Keratinocyte (primary cell): ENCODE data around the gene LRRN4CL. TPM values are rescaled to one million over a fixed set of nuclear protein-coding genes. Genes with fewer than 3 reads are reported as not detected.

ENCODE experiments used
- DNase-seq: peaks from one replicate; pipeline ENCODE4 v3.0.0-alpha.2; 2011; ENCODE audit warnings: low read depth, missing footprints, low spot score
- FAIRE-seq: peaks from 2 replicates; lab custom pipeline; 2011; peaks lifted over from hg19 to GRCh38; lab: Jason Lieb, UNC
- H2AFZ ChIP-seq: 2 replicates; pipeline ENCODE4 v1.6.0; 2012; ENCODE audit warnings: low read length, control low read depth, inconsistent platforms; ENCODE audit not compliant: control insufficient read depth
- H3K27ac ChIP-seq: 2 replicates; pipeline ENCODE4 v1.5.1; 2011; ENCODE audit warnings: low read length; ENCODE audit not compliant: control insufficient read depth, insufficient read depth
- H3K27me3 ChIP-seq: 3 replicates; pipeline ENCODE4 v1.6.0; 2011; ENCODE audit warnings: low read length; ENCODE audit not compliant: control insufficient read depth, insufficient read depth; ENCODE audit errors: extremely low read depth
- H3K36me3 ChIP-seq, 2 experiments: 2 replicates in 1 of 2; 3 replicates in 1 of 2; pipeline ENCODE4 v1.5.1; 2011; ENCODE audit warnings: low read length in 2 of 2, mild to moderate bottlenecking in 1 of 2; ENCODE audit not compliant: control insufficient read depth in 2 of 2, insufficient read depth in 2 of 2; ENCODE audit errors: extremely low read depth in 1 of 2
- H3K4me1 ChIP-seq: 3 replicates; pipeline ENCODE4 v1.5.1; 2011; ENCODE audit warnings: low read length; ENCODE audit not compliant: control insufficient read depth, insufficient read depth; ENCODE audit errors: extremely low read depth
- H3K4me2 ChIP-seq: 3 replicates; pipeline ENCODE4 v1.6.0; 2011; ENCODE audit warnings: low read depth, low read length; ENCODE audit not compliant: control insufficient read depth, insufficient read depth; ENCODE audit errors: extremely low read depth
- H3K4me3 ChIP-seq, 3 experiments: fragments of 200-600 bp in 1 of 3; sonication (generic) in 1 of 3; 2 replicates in 2 of 3; 3 replicates in 1 of 3; pipeline ENCODE4 v1.5.1; 2011 to 2016; ENCODE audit warnings: low read length in 3 of 3, mild to moderate bottlenecking in 3 of 3, control low read depth in 2 of 3, inconsistent platforms in 1 of 3, low read depth in 1 of 3, mixed read lengths in 1 of 3, mixed run types in 1 of 3, moderate library complexity in 1 of 3; ENCODE audit not compliant: control insufficient read depth in 2 of 3, insufficient read depth in 2 of 3; ENCODE audit errors: extremely low read depth in 1 of 3
- H3K79me2 ChIP-seq: 2 replicates; pipeline ENCODE4 v1.6.0; 2012; ENCODE audit warnings: low read length; ENCODE audit not compliant: control insufficient read depth, insufficient read depth
- H3K9ac ChIP-seq: 3 replicates; pipeline ENCODE4 v1.6.0; 2011; ENCODE audit warnings: low read length; ENCODE audit not compliant: control insufficient read depth, insufficient read depth; ENCODE audit errors: extremely low read depth
- H3K9me1 ChIP-seq: 3 replicates; pipeline ENCODE4 v1.6.0; 2011; ENCODE audit warnings: low read length; ENCODE audit not compliant: control insufficient read depth, insufficient read depth; ENCODE audit errors: extremely low read depth
- H3K9me3 ChIP-seq: 2 replicates; pipeline ENCODE4 v1.5.1; 2012; ENCODE audit warnings: low read depth, low read length; ENCODE audit not compliant: control insufficient read depth
- H4K20me1 ChIP-seq: 3 replicates; pipeline ENCODE4 v1.6.0; 2011; ENCODE audit warnings: low read length; ENCODE audit not compliant: control insufficient read depth, insufficient read depth; ENCODE audit errors: extremely low read depth
- EZH2 ChIP-seq: IDR thresholded peaks from one replicate; pipeline ENCODE4 v1.6.1; 2012; ENCODE audit warnings: inconsistent platforms, mild to moderate bottlenecking, low read length, moderate library complexity
- dilution Hi-C: fragments of 300-500 bp; cut with MboI; formaldehyde crosslinking; loops from one replicate; pipeline ENCODE4 v1.7.0; 2020; ENCODE audit warnings: low sequenced_read_pairs; ENCODE audit not compliant: extremely low pct_ligation_motif_present
- polyA plus RNA-seq, 5 experiments: library from polyadenylated mRNA; depleted of rRNA in 3 of 5; stranded (reverse) in 3 of 5; stranded (forward) in 1 of 5; unstranded in 1 of 5; fragments of >200 nt; gene quantifications; 1 replicate in 1 of 5; 2 replicates in 3 of 5; 3 replicates in 1 of 5; pipeline versions ENCODE4 v1.2.1 to v1.2.3, GENCODE V29; 2011 to 2012; ENCODE audit warnings: missing spikeins in 2 of 5, low read depth in 1 of 5, low replicate concordance in 1 of 5
- TF ChIP-seq, protein P1 (sequence below), 3 experiments: IDR thresholded peaks in 1 of 3; conservative IDR thresholded peaks in 1 of 3; optimal IDR thresholded peaks in 1 of 3; 2 replicates in 2 of 3; 3 replicates in 1 of 3; pipeline versions ENCODE3 to v1.5.1; 2011; ENCODE audit warnings: low read length in 3 of 3, mild to moderate bottlenecking in 3 of 3, moderate library complexity in 2 of 3, control low read depth in 1 of 3, inconsistent platforms in 1 of 3; ENCODE audit not compliant: insufficient read depth in 2 of 3; ENCODE audit errors: extremely low read depth in 1 of 3

LRRN4CL gene
- polyA plus RNA-seq, 1 donor (not counting 4 experiments of a cell fraction or from before 2014, with no cell fraction given): 0.08 TPM

DNA sequence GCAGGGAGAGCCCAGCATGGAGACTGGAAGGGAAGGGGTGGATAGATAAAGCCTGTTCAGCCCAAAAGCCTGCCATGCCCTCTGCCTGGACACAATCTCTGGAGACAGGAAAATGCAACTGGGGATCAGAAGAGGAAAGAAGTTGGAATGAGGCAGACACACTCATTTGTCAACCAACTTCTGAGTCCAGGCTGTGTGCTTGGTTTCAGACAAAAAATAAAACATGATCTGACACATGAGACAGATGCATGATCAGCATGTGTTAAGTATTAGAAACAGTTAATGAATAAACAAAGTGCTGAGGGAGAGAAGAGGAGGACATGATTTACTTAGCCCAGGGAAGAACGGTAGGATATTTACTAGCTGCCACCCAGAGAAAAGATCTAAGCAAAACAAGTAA is 839 bp downstream of the LRRN4CL start:
- DNase-seq: no peak
- Histone ChIP-seq H4K20me1 (no peaks in the 10 kb centered on the region), H3K9ac (no peak overlapping the region), H3K4me1 (peaks cover 12% of the 10 kb centered on the region), H3K4me3 (no peak overlapping the region), H3K9me1 (no peaks in the 10 kb centered on the region), H3K9me3 (no peaks in the 10 kb centered on the region), H3K27ac (no peak overlapping the region), H3K4me2 (no peak overlapping the region), H3K36me3 (peaks cover 4 to 16% of the 10 kb centered on the region in 2 experiments), H2AFZ (no peak overlapping the region), H3K79me2 (no peaks in the 10 kb centered on the region), H3K27me3 (no peaks in the 10 kb centered on the region)
- no peak for FAIRE-seq
- TF ChIP-seq, protein P1, sequence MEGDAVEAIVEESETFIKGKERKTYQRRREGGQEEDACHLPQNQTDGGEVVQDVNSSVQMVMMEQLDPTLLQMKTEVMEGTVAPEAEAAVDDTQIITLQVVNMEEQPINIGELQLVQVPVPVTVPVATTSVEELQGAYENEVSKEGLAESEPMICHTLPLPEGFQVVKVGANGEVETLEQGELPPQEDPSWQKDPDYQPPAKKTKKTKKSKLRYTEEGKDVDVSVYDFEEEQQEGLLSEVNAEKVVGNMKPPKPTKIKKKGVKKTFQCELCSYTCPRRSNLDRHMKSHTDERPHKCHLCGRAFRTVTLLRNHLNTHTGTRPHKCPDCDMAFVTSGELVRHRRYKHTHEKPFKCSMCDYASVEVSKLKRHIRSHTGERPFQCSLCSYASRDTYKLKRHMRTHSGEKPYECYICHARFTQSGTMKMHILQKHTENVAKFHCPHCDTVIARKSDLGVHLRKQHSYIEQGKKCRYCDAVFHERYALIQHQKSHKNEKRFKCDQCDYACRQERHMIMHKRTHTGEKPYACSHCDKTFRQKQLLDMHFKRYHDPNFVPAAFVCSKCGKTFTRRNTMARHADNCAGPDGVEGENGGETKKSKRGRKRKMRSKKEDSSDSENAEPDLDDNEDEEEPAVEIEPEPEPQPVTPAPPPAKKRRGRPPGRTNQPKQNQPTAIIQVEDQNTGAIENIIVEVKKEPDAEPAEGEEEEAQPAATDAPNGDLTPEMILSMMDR (optimal IDR thresholded peaks at IDR 0.05 in 1 of 3, IDR thresholded peaks at IDR 0.05 in 1 of 3, conservative IDR thresholded peaks at IDR 0.05 in 1 of 3; ENCODE audit: extremely low read depth in 1 of 3, insufficient read depth in 2 of 3, low read length in 3 of 3): no peak
- TF ChIP-seq EZH2: no peak
- dilution Hi-C loops: no loop called here

DNA sequence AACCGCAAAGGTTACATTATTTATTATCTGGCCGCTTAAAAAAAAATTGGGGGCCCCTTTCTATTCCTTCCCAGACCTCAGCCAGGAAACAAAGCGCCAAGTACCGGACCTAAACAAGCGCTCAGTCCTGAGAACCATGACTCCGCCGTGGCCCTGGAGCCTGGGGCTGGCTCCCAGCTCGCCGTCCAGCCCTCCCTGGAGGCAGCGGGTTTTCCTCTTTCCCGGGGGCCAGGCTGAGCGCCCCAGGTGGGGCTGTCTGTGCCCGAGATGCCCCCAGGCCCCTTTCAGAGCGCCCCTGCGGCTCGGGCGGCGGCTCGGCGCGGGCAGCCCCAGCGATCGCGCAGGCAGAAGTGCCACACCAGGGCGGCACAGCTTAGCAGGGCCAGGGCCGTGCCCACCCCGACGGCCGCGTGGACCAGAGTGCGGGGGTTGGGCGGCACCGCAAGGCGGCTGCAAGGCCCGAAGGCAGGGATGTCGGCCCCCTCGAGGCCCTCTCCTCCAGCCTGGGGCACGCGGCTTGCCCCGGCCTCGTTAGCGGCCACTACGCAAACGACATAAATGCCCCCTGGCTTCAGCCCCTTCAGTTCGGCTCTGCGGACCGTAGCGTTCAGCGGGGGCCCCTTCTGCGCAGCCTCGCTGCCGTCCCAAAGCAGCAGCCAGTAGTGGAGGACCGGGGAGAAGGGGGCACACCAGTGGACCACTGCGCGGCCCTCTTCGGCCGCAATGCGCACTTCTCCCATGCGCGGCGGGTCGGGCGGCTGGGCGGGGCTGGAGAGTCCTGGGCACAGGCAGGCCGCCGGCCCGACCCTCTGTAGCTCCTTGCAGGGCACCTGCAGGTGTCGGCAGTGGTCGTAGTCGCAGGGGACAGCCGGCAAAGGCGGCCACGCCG is 1.6 kb downstream of the LRRN4CL start:
- Histone ChIP-seq H3K9me3 (no peaks in the 10 kb centered on the region), H3K4me2 (no peak overlapping the region), H3K9me1 (no peaks in the 10 kb centered on the region), H3K27me3 (no peaks in the 10 kb centered on the region), H3K4me3 (no peak overlapping the region), H3K4me1 (peaks cover 12% of the 10 kb centered on the region), H3K27ac (no peak overlapping the region), H4K20me1 (no peaks in the 10 kb centered on the region), H3K9ac (no peak overlapping the region), H3K36me3 (peaks cover 4 to 15% of the 10 kb centered on the region in 2 experiments), H3K79me2 (no peaks in the 10 kb centered on the region), H2AFZ (no peak overlapping the region)
- dilution Hi-C loops: no loop called here
- FAIRE-seq (no peak), DNase-seq (no peak)
- TF ChIP-seq, protein P1 (optimal IDR thresholded peaks at IDR 0.05 in 1 of 3, IDR thresholded peaks at IDR 0.05 in 1 of 3, conservative IDR thresholded peaks at IDR 0.05 in 1 of 3; ENCODE audit: extremely low read depth in 1 of 3, insufficient read depth in 2 of 3, low read length in 3 of 3): no peak
- no peak for TF ChIP-seq EZH2
